Left colon (tissue), 2 donors: ENCODE results near the gene MAOA. TPM values are rescaled to one million over a fixed set of nuclear protein-coding genes. Genes with fewer than 3 reads are reported as not detected.
"Not testable (repeated sequence)": the region's sequence is repeated elsewhere in the genome, so short reads cannot be mapped to it uniquely, and the experiment has no call there.

Experiments
- ATAC-seq: fragments of 200-7000 bp; cut with Tn5 transposase; one replicate; pipeline ENCODE4 v1.9.1; 2020; ENCODE audit warnings: mild to moderate bottlenecking, moderate library complexity
- DNase-seq, 2 donors: peaks; one replicate each; pipeline ENCODE4 v3.0.0-alpha.2; 2020
- intact Hi-C, 2 donors: fragments of 100-400 bp; cut with DNase I in 1 of 2; cut with micrococcal nuclease in 1 of 2; formaldehyde crosslinking; loops; one replicate each; pipeline versions ENCODE4 v1.11.2 to v1.14.0; 2022; cut with DNase I, micrococcal nuclease
- total RNA-seq, 2 donors: library from RNA; stranded (reverse); fragmentation: NEBNext Ultra II Directional; extraction: Animal tissue kit (Norgen Biotek cat#: 25700); gene quantifications; one replicate each; pipeline ENCODE4 v1.2.1, GENCODE V29; 2021
- donor health status: DM: no; HTN: no; CAD: no.
- donor health status: DM: yes; HTN: yes; CAD: no.

Gene MAOA
- total RNA-seq, 2 donors from 2014 or later, result 381 to 497 TPM

GRCh38 chrX:43655151-43656004 is 721 bp upstream of the MAOA start:
- ATAC-seq (peak; percentile 37), DNase-seq (peak; percentile 38 to 45)
- intact Hi-C loops, result no loop called here

GRCh38 chrX:43657671-43658070 is 1.6 kb downstream of the MAOA start:
- DNase-seq (no peak), ATAC-seq (no peak)
- intact Hi-C loops, result no loop called here

- no peak for ATAC-seq
- no peak for DNase-seq
- intact Hi-C loops, result no loop called here
These were observed 5.6 kb downstream of the MAOA start for GRCh38 chrX:43661521-43662240.

GRCh38 chrX:43663173-43663572 is 7.1 kb downstream of the MAOA start:
- no peak for DNase-seq
- ATAC-seq, result no peak
- intact Hi-C loops, result no loop called here

- ATAC-seq, result peak; percentile 58
- intact Hi-C loops, result no loop called here
These were observed 8.2 kb downstream of the MAOA start for GRCh38 chrX:43664258-43664657.

GRCh38 chrX:43664708-43665107 is 8.6 kb downstream of the MAOA start:
- no peak for DNase-seq
- peak; percentile 66 for ATAC-seq
- intact Hi-C loops, result no loop called here

More at GRCh38 chrX:43664258-43664657, 8.2 kb downstream of the MAOA start:
- DNase-seq, result no peak

- intact Hi-C loops, result no loop called here
- ATAC-seq (no peak), DNase-seq (no peak)
These were observed 10.3 kb downstream of the MAOA start for GRCh38 chrX:43666311-43666912.

- intact Hi-C loops, result not testable (repeated sequence)
- peak; percentile 41 to 68 for DNase-seq
- ATAC-seq, result peak; percentile 45
These were observed 20.0 kb downstream of the MAOA start for GRCh38 chrX:43675965-43676628.

- DNase-seq, result no peak
- peak; percentile 70 for ATAC-seq
- intact Hi-C loops, result no loop called here
These were observed 21.0 kb downstream of the MAOA start for GRCh38 chrX:43676971-43677572.

GRCh38 chrX:43677993-43678392 is 21.9 kb downstream of the MAOA start:
- DNase-seq (peak; percentile 30 to 39), ATAC-seq (peak; percentile 91)
- intact Hi-C loops, result no loop called here

- no peak for ATAC-seq
- intact Hi-C loops, result no loop called here
- DNase-seq, result no peak
These were observed 23.0 kb downstream of the MAOA start for GRCh38 chrX:43679058-43679457.

- DNase-seq (no peak), ATAC-seq (no peak)
These were observed 23.7 kb downstream of the MAOA start for GRCh38 chrX:43679778-43680177.

GRCh38 chrX:43682726-43683125 is 26.6 kb downstream of the MAOA start:
- ATAC-seq (no peak), DNase-seq (no peak)
- intact Hi-C loops, result no loop called here

More at GRCh38 chrX:43679778-43680177, 23.7 kb downstream of the MAOA start:
- intact Hi-C loops, result no loop called here

GRCh38 chrX:43685221-43685620 is 29.1 kb downstream of the MAOA start:
- intact Hi-C loops, result no loop called here
- ATAC-seq, result no peak
- no peak for DNase-seq

GRCh38 chrX:43688586-43688985 is 32.5 kb downstream of the MAOA start:
- ATAC-seq (no peak), DNase-seq (no peak)
- intact Hi-C loops, result no loop called here

GRCh38 chrX:43693602-43694406 is 37.7 kb downstream of the MAOA start:
- intact Hi-C loops, result no loop called here
- ATAC-seq (peak; percentile 77), DNase-seq (peak in 1 of 2 donors; percentile 20)

GRCh38 chrX:43699475-43699874 is 43.4 kb downstream of the MAOA start:
- DNase-seq, result no peak
- intact Hi-C loops, result no loop called here
- no peak for ATAC-seq

GRCh38 chrX:43702079-43702524 is 46.0 kb downstream of the MAOA start:
- intact Hi-C loops, result no loop called here
- DNase-seq (no peak), ATAC-seq (peak; percentile 68)
